ENCODE results near the gene CPTP.
A peak's percentile ranks its signal among the peaks of the same experiment; 100 is the strongest.

DNA sequence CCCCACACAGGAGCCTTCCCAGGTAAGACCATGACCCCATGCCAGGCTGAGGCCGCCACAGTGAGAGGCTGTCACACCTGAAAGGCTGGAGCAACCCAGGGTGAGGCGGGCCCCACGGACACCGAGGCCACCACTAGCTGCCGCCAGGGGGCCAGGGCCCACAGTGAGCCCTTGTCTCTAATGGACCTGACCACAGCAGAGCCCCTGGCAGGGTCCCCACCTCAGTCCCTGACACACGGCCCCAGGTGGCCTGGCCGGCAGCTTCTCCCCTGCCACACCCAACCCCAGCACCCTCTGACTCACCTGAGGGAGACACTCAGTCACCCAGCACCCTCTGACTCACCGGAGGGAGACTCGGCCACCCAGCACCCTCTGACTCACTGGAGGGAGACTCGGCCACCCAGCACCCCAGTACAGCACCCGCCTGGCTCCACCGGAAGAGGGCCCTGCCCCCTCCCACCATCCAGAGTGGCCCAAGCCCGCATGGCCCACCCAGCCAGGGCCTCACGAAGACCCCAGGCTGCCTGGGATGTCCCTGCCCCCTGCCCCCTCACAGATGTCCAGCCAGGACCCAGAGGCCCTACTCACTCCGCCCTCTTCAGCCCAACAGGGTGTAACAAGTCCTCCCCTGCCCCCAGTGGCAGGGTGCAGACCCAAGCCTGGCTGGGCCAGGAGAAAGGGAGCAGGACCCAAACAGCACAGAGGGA lies 20.2 kb downstream of the CPTP start:
- no peak for TF ChIP-seq POLR2A (IDR thresholded peaks at IDR 0.05)
- TF ChIP-seq, protein P1, sequence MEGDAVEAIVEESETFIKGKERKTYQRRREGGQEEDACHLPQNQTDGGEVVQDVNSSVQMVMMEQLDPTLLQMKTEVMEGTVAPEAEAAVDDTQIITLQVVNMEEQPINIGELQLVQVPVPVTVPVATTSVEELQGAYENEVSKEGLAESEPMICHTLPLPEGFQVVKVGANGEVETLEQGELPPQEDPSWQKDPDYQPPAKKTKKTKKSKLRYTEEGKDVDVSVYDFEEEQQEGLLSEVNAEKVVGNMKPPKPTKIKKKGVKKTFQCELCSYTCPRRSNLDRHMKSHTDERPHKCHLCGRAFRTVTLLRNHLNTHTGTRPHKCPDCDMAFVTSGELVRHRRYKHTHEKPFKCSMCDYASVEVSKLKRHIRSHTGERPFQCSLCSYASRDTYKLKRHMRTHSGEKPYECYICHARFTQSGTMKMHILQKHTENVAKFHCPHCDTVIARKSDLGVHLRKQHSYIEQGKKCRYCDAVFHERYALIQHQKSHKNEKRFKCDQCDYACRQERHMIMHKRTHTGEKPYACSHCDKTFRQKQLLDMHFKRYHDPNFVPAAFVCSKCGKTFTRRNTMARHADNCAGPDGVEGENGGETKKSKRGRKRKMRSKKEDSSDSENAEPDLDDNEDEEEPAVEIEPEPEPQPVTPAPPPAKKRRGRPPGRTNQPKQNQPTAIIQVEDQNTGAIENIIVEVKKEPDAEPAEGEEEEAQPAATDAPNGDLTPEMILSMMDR (IDR thresholded peaks at IDR 0.05), result peak in 6 of 7 experiments; percentile 16 to 38 (median 32)
